GM12873 (cell line): ENCODE data around the gene PKNOX2.

Experiments used
- TF ChIP-seq, protein P1 (sequence below): IDR thresholded peaks from 2 replicates; pipeline ENCODE4 v1.5.1; 2012; ENCODE audit warnings: low read depth, mild to moderate bottlenecking, moderate library complexity, low read length, control low read depth; ENCODE audit not compliant: insufficient read depth; ENCODE audit errors: missing control alignments

PKNOX2 gene

DNA sequence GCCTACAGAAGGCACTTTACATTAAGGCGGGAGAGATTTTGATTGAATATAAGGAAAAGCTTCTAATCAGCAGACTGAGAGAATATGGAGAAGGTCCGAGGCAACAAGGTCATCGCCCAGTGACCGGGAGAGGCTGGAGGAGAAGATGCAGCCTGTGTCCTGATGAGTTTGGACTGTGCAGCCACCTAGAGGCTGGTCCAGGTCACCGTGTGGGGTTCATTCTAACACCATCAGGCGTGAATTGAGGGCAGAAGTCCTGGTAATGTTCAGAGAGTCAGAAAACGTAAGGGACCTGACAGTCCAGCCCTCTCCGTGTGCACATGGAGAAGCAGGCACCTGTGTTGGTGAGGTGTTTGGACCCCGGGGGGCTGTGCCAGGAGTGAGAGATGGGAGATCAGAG lies 228.8 kb downstream of the PKNOX2 start:
- TF ChIP-seq, protein P1, sequence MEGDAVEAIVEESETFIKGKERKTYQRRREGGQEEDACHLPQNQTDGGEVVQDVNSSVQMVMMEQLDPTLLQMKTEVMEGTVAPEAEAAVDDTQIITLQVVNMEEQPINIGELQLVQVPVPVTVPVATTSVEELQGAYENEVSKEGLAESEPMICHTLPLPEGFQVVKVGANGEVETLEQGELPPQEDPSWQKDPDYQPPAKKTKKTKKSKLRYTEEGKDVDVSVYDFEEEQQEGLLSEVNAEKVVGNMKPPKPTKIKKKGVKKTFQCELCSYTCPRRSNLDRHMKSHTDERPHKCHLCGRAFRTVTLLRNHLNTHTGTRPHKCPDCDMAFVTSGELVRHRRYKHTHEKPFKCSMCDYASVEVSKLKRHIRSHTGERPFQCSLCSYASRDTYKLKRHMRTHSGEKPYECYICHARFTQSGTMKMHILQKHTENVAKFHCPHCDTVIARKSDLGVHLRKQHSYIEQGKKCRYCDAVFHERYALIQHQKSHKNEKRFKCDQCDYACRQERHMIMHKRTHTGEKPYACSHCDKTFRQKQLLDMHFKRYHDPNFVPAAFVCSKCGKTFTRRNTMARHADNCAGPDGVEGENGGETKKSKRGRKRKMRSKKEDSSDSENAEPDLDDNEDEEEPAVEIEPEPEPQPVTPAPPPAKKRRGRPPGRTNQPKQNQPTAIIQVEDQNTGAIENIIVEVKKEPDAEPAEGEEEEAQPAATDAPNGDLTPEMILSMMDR = peak; percentile 26

DNA sequence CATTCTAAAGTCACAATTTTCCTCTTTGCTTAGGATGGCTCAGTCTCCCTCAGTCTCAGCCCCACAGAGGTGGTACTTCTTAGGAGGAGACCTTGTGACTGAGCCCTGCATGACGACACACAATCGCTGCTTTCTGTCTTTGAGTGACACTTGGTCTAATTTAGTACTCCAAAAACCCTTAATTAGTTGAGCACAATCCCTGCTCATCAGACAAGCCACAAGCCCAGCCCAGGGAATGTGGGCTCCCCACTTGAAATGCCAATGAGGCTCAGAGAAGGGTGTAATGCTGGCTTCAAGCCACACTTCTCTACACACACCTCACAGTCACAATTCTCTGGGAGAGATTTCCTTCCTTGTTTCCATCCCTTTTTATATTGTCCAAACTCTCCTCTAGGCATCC lies 229.7 kb downstream of the PKNOX2 start:
- TF ChIP-seq, protein P1 = no peak

DNA sequence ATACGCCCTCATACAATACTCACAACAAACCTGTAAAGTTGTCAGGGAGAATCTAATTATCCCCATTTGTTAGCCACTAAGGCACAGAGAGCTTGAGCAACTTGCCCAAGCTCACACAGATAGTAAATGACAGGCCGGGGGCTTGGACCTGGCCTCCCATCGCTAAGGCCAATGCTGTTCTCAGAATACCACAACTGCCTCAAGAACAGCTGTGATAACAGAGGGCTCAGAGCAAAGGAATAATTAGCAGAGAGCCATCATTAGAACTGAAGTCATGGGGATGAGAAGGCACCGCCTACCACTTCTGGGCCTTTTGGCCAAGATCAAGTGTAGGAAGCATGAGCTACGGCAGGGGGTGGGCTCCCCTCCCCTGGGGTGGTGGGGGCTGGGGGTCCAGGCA lies 232.9 kb downstream of the PKNOX2 start:
- TF ChIP-seq, protein P1 = no peak

DNA sequence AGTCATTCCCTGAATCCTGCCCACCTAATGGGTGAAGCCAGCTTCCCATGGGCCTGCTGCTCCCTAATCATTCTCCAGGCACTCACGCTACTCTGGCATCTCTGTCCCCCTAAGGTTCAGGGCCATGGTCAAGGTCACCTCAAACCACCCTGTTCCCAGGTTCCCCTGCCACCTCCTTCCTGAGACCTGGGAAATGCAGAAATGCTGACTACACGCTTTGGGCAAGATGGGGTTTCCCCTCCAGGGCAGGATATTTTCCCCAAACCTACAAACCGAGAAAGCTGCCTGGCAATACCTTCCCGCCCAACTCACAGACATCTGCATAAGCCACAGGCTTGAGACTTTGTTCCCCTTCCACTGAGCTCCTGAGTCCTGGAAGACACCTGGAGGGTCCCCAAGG lies 233.9 kb downstream of the PKNOX2 start:
- TF ChIP-seq, protein P1 = no peak

DNA sequence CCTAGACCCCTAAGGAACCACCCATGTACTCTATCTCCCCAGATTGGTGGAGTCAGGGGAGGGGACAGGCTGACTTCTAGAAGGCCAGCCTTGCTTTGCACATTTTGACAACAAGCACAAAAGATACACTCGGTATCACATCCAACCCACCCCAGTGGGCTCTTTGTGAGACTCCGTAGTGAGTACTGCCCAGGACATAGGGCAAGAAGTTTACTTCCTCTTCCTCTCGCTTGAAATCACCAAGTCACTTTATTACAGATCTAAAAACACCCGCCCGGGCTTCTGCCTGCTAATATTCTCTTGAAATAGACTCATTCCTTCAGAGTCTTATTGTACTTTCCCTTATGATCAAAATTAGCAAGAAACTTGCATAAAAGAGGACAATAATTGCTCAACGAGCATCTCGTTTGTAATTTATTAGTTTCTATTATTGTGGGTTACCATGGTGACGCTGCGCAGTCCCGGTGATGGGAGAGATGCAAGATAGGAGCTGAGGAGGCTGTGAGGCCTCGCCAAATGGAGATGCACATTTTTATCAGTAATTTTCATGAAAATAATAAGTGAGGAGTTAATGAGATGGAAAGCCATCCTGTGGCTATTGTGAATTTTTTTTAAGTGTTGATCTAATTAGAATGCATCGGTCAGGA lies 234.6 kb downstream of the PKNOX2 start:
- TF ChIP-seq, protein P1 = no peak

DNA sequence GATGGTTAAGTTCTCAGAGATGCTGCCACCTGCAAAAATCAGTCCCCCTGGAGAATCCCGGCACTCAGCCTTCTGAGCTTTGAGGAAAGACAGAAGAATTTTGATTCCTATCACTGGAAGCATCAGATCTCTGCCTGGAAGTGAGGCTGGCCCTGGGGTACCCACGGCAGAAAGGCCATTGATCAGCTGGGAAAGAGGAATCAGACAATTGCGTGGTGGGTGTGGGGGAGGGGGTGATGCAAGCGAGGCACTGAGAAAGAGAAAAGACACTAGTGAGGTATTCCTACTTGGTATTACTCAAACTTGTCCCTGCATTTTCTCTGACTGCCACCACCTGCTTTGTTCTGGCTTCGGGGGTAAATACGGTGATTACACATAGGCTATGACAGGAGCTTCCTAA lies 235.4 kb downstream of the PKNOX2 start:
- TF ChIP-seq, protein P1 = no peak

DNA sequence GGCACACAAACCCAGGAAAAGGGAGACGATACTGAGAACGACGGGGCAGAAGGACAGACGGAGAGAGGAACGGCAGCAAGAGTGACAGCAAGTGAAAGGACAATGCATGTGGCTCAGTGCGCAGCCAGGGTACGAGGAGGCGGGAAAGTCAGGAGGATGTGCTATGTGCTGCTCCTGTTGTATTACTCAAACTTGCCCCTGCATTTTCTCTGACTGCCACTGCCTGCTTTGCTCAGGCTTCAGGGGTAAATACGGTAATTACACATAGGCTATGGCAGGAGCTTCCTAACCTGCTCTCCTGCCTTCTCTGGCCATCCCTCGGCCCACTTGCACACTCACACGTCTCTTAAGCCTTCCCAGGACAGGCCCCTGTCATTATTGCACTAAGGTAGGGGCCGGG lies 236.7 kb downstream of the PKNOX2 start:
- TF ChIP-seq, protein P1 = no peak
